Calu3 (cell line): ENCODE measurements around the gene RAD51B. TPM values are rescaled to one million over a fixed set of nuclear protein-coding genes. Genes with fewer than 3 reads are reported as not detected.

Source experiments
- BruUV-seq: library from RNA; stranded (reverse); fragments of 400-500 nt; replicated peaks from 2 replicates; lab custom pipeline; 2021; lab: Mats Ljungman, UMichigan
- CTCF ChIA-PET: fragments of 300-600 bp; sonication (Branson Sonifier 250); formaldehyde crosslinking; loops from one replicate; lab custom pipeline; 2022; ENCODE audit warnings: antibody characterized with exemption; lab: Charles Lee
- DNase-seq: peaks from one replicate; pipeline ENCODE4 v3.0.0; 2022
- H3K27ac Mint-ChIP-seq: one replicate; pipeline ENCODE4 v1.8.0; 2022; ENCODE audit warnings: mixed read lengths; ENCODE audit not compliant: unreplicated experiment
- H3K27me3 Mint-ChIP-seq: one replicate; pipeline ENCODE4 v1.8.0; 2022; ENCODE audit warnings: mixed read lengths; ENCODE audit not compliant: unreplicated experiment
- H3K36me3 Mint-ChIP-seq: one replicate; pipeline ENCODE4 v1.8.0; 2022; ENCODE audit warnings: mild to moderate bottlenecking, moderate library complexity, mixed read lengths; ENCODE audit not compliant: insufficient read depth, unreplicated experiment
- H3K4me1 Mint-ChIP-seq: one replicate; pipeline ENCODE4 v1.8.0; 2022; ENCODE audit warnings: mild to moderate bottlenecking, low read depth, mixed read lengths; ENCODE audit not compliant: unreplicated experiment
- H3K4me3 Mint-ChIP-seq: one replicate; pipeline ENCODE4 v1.8.0; 2022; ENCODE audit warnings: mild to moderate bottlenecking, low read depth, moderate library complexity, mixed read lengths; ENCODE audit not compliant: unreplicated experiment
- H3K9me3 Mint-ChIP-seq: one replicate; pipeline ENCODE4 v1.8.0; 2022; ENCODE audit warnings: low read depth, mixed read lengths; ENCODE audit not compliant: unreplicated experiment
- CTCF ChIP-seq: fragments of 200-600 bp; IDR thresholded peaks from one replicate; pipeline ENCODE4 v1.8.0; 2022; ENCODE audit warnings: antibody characterized with exemption; ENCODE audit not compliant: unreplicated experiment
- intact Hi-C: fragments of 100-400 bp; cut with micrococcal nuclease; formaldehyde crosslinking; loops from one replicate; pipeline ENCODE4 v1.10.0; 2022; ENCODE audit not compliant: unreplicated experiment
- total RNA-seq: library from RNA; stranded (reverse); gene quantifications from 2 replicates; pipeline ENCODE4 v1.2.3, GENCODE V29; 2022

Gene RAD51B
- total RNA-seq, 1 experiment from 2014 or later = 24.7 TPM

- TF ChIP-seq CTCF = no peak
- Mint-ChIP-seq H3K4me1 (no peaks in the 10 kb centered on the region), H3K4me3 (no peak overlapping the region), H3K9me3 (no peaks in the 10 kb centered on the region), H3K27ac (no peak overlapping the region), H3K36me3 (no peaks in the 10 kb centered on the region), H3K27me3 (no peaks in the 10 kb centered on the region)
- no TSS peak for BruUV-seq
- CTCF ChIA-PET = no interaction called here
- no peak for DNase-seq
- intact Hi-C loops = no loop called here
These were observed 567.6 kb downstream of the RAD51B start for GRCh38 chr14:68386950-68387779.

GRCh38 chr14:68389943-68390342 is 570.4 kb downstream of the RAD51B start:
- no peak overlapping the region for H3K27ac Mint-ChIP-seq
- no peaks in the 10 kb centered on the region for H3K27me3 Mint-ChIP-seq
- no peak for TF ChIP-seq CTCF
- H3K36me3 Mint-ChIP-seq = no peaks in the 10 kb centered on the region
- CTCF ChIA-PET = no interaction called here
- intact Hi-C loops = no loop called here
- no peak for DNase-seq
- H3K4me3 Mint-ChIP-seq = no peak overlapping the region
- no TSS peak for BruUV-seq
- no peaks in the 10 kb centered on the region for H3K4me1 Mint-ChIP-seq
- no peaks in the 10 kb centered on the region for H3K9me3 Mint-ChIP-seq

- Mint-ChIP-seq H3K4me3 (no peak overlapping the region), H3K9me3 (no peaks in the 10 kb centered on the region), H3K27ac (no peak overlapping the region), H3K4me1 (no peaks in the 10 kb centered on the region), H3K36me3 (no peaks in the 10 kb centered on the region), H3K27me3 (no peaks in the 10 kb centered on the region)
- no TSS peak for BruUV-seq
- CTCF ChIA-PET = no interaction called here
- no peak for DNase-seq
- no peak for TF ChIP-seq CTCF
- intact Hi-C loops = no loop called here
These were observed 571.2 kb downstream of the RAD51B start for GRCh38 chr14:68390741-68391140.

GRCh38 chr14:68391311-68392014 is 571.9 kb downstream of the RAD51B start:
- BruUV-seq = no TSS peak
- Mint-ChIP-seq H3K36me3 (no peaks in the 10 kb centered on the region), H3K4me1 (no peaks in the 10 kb centered on the region), H3K9me3 (no peaks in the 10 kb centered on the region), H3K27me3 (no peaks in the 10 kb centered on the region), H3K4me3 (no peak overlapping the region), H3K27ac (no peak overlapping the region)
- no peak for DNase-seq
- TF ChIP-seq CTCF = no peak
- intact Hi-C loops = no loop called here
- CTCF ChIA-PET = interaction anchor here (1.3 kb wide), 1 partner anchor 17 kb away, joined by 3 read pairs; no protein-coding TSS in a partner anchor
